GM18870 (cell line): ENCODE data around the gene RIPPLY2.

Source experiments
- ATAC-seq: cut with Tn5 transposase; IDR thresholded peaks from one replicate; pipeline ENCODE4 v1.9.1; 2021; ENCODE audit warnings: moderate library complexity; ENCODE audit not compliant: unreplicated experiment

The RIPPLY2 gene

GRCh38 chr6:83859410-83860358, 6.5 kb downstream of the RIPPLY2 start, which contains the start of gene CYB5R4:
CYB5R4 (plus strand) TSS chr6:83859689; CDS start chr6:83859783, 94 bp downstream.
- peak; percentile 87 for ATAC-seq

DNA sequence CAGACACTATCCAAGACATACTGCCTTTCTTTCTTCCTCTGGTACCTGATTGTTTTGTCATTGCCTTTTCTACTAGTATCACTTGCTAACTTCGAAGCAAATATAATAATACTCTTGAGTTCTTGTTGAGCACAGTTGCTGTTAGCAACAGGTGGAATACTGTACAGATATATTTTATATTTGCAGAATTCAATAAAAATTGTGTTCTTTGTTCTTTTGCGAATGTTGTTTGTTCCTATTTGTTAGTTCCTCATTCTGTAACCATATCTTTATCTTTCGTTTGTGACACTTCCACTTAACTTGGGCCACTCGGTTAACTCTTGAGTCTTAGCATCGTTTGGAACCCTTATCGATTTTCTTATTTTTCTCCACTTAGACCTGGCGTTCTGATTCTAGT, 7.2 kb downstream of the RIPPLY2 start:
- no peak for ATAC-seq

DNA sequence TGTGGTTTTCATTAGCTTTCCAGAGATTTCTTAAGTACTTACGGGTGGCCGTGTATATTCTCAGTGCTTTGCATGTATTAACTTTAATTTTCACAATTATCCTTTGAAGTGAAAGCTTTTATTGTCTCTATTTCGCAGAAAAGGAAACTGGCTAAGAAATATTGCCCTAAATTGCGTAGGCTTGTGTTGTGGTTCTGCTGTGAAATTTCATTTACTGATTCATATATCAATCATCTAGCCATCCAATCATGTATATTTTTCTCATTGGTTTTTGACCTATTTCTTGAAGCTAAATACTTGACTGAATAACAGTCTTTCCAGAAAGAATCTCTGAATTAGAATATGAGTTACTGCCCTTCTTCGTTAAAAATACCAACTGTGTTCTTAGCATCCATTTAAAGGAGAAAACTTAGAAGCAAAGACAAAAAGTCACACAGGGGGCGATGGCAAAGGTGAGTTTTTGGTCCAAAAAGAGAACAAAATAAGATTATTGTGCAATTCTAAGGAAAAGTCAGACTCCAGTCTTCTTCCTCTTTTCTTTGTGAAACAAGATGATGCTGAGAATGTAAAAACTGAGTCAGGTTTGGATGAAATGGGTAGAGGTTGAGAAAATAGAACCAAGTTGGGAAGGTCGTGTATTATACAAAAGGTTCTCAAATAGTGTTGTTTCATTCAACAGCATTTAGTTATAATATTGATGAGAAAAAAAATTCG, 7.8 kb downstream of the RIPPLY2 start:
- no peak for ATAC-seq

- ATAC-seq: no peak
Observed at GRCh38 chr6:83862776-83863471, 9.8 kb downstream of the RIPPLY2 start.

- no peak for ATAC-seq
Observed at GRCh38 chr6:83867043-83867442, 13.9 kb downstream of the RIPPLY2 start.

DNA sequence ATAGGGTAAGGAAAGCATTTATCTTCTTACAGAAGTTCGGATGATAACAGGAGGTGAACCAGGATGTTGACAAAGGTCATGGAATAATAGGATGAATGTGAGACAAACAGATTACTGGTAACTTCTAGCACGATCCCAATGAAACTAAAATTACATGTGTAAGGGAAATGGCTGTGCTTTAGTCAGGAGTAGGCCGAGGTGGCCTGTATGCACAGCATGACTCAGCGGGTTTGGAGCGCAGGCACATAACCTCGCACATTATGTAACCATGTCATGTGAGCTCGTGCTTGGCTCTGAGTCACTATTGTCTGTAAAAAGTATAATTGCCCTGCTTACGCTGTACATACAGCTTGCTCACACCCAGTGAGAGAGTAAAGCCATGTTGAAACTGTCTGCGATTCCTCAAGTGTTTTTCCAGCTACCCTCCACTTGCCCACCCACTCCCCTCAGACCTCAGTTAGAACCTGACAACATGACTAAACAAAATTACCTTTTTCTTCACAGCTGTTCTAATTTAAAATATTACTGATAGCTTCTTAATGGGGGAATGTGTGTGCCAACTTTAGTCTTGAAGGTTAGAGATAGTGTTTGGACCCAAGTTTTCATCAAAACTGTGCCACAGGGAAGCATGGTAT, 14.5 kb downstream of the RIPPLY2 start:
- ATAC-seq: no peak

- ATAC-seq: no peak
Observed at GRCh38 chr6:83868639-83869038, 15.5 kb downstream of the RIPPLY2 start.

DNA sequence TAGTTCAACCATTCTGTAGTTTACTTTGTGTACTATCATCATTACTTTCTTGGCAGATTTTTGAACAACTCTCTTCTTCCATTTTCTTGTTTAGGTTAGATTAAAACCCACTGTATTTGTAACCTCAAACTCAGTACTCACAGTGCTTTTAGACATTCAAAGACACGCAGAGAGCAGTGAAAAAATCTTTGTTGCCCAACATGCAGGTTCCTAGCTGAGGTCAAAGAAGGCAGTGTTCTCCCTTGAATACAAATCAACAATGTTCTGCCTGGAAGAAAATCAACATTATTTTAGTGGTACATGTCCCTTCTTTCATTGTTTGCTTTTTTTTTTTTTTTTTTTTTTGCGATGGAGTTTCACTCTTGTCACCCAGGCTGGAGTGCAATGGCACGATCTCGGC, 17.5 kb downstream of the RIPPLY2 start:
- no peak for ATAC-seq

- ATAC-seq: no peak
Observed at GRCh38 chr6:83872386-83873118, 19.4 kb downstream of the RIPPLY2 start.

DNA sequence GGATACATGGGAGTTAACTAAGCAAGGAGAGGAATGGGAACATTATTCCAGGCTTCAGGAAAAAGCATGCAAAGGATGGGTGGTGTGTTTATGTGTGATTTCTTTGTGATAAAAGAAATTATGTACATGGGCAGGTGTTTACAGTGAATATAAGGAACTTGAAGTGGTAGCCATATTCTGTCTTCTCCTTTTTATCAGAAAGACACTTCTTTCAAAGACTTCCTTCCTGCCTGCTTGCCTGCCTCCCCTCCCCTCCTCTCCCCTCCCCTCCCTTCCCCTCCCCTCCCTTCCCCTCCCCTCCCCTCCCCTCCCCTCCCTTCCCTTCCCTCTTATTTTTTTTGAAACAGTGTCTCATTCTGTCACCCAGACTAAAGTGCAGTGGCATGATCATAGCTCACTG, 20.7 kb downstream of the RIPPLY2 start:
- ATAC-seq: no peak

DNA sequence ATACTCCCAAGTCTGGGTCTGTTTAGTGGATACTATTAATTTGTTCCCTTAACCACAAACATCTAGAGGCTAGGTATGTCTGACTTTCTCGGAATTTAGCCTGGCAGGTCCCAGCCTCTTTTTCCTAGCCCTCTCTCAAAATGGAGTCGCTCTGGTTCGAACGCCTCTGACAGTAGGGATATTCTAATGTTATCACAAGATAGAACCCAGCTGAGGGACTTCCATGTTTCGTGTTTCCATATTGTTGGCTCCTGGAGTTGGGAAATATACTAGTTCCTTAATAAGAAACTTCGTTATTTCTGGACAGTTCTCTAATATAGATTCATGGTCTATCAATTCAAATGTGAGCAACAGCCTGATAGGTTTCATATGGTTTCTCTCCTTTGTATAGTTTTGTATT, 22.7 kb downstream of the RIPPLY2 start:
- no peak for ATAC-seq

DNA sequence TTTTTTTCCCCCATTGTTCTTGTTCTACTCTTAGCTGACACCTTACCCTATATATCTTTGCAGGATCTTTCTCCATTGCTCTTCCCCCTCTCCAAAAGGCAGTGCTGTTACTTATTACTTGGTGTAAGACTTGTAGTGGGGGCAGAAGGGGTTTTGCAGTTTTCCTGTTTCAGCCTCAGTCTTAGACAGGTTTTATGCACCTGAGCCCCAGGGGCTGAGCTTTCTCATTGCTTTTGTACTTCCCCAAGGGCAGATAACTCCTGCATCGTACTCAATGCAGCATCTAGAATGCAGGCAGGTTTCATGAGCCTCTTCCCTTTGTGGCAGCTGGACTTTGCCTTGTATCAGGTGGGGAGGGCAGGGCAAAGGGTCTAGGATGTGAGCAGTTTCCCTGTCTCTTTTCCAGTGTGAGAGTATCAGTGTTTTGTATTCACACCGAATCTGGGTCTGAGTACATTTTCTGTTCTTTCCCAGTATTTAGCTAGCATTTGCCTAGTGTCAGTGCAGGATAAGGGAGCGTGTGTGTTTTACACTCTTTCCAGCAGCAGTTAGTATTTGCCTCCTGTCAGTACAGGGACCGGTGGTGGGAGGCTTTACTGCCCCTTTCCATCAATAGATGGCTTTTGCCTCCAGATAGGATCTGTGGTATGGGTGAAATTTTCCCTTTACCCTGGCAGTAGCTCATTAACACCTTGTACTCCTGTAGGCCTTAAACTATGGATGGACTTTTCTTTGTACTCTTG, 25.9 kb downstream of the RIPPLY2 start:
- ATAC-seq: no peak

DNA sequence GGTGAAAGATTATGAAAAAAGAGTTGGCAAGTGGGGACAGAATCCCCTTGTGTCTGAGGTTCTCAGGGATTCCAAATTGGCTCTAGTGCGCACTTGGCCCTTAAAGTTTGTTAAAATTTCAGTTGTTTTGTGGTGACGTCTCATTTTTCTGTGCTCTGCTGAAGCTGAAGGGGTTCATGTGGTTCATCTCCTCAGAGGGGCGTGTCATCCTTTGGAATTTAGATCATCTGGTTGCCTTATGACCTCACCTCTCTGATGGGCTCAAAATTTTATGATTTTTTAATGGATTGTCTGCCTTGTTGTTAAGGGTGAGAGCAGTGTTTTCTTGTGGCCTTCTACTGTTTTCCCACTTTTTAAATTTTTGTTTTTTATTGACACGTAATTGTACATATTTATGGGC, 26.6 kb downstream of the RIPPLY2 start:
- ATAC-seq: no peak

DNA sequence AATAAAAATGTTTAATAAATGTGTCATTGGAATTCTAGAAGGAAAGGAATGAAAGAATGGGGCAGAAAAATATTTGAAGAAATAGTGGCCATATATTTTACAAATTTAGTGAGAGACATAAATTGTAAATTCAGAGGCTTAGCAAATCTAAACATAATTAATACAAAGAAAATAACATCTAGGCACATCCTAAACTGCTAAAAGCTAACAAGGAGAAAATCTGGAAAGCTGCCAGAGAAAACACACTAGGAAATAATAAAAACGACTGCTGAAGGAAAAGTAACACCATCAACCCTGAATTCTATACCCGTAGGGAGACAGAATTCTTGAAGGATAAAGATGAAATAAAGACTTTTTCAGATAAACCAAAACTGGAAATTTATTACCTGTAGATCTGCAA, 30.1 kb downstream of the RIPPLY2 start:
- no peak for ATAC-seq

DNA sequence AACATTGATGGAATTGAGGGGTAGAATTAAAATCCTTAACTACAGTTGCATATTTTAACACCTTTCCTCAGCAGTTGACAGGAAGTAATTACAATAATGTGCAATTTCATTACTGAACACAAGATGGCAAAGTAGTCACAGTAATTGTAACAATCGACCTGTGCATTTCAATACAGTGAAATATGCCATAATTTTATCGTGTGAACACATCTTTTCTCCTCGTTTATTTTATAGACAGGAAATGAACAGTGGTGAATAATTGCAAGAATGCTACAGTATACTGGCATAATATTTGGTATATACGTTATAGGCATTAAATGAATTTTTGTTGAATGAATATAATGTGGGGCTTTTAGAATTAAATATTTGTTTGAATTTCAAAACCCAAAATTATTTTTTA, 31.4 kb downstream of the RIPPLY2 start:
- peak; percentile 90 for ATAC-seq

- no peak for ATAC-seq
Observed at GRCh38 chr6:83885984-83886383, 32.8 kb downstream of the RIPPLY2 start.

GRCh38 chr6:83889621-83890020, 36.5 kb downstream of the RIPPLY2 start:
- ATAC-seq: no peak

GRCh38 chr6:83890520-83890919, 37.4 kb downstream of the RIPPLY2 start:
- ATAC-seq: no peak

GRCh38 chr6:83891586-83891985, 38.4 kb downstream of the RIPPLY2 start:
- ATAC-seq: no peak

- ATAC-seq: no peak
Observed at GRCh38 chr6:83893024-83893423, 39.9 kb downstream of the RIPPLY2 start.
